ENCODE data around the gene ZNF8.
"Not testable (repeated sequence)": the region's sequence is repeated elsewhere in the genome, so short reads cannot be mapped to it uniquely, and the experiment has no call there.

ZNF8 gene

DNA sequence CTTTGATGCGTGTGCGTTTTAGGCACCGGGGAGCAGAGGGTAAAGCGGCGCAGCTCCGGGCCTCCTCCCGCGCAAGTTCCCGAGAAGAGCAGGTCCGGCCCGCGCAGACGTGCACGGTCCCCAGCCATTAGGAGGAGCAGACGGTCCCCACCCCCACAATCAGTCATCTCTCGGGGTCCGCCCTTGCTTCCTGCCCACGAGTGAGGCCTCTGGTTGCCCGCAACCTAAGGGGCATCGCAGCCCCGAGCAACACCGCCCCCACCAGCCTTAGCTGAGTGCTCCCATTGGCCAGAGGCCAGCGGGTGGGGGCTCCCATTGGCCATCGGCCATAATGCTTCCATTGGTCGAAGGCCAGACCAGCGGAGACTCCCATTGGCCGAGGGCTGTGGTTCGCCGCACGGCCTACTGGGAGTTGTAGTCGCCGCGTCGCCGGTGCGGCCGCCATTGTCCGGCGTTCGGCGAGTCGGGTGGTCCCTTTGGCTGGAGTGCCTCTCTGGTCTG lies at the start of gene ZNF8:
ZNF8 (plus strand) TSS at position 415 of the 501 bp plus-strand sequence. CDS start 127 bp downstream, outside the sequence.
- peak; percentile 99 for DNase-seq

DNA sequence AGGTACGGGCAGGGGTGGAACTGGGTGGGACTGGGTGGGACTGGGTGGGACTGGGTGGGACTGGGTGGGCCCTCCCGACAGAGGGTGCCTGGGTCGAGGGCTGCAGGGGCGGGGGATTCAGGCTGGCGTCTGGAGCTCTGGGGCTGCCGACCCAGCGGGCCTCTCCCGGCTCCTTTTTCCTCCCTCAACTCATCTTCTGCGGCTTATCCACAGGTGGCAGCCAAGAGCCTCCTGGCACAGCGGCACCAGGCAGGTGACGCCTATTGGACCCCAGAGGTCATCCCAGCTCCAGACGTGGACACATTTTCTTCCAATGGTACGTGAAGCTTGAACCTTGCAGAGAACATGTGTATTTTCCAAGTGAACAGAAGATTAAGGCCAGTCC lies 49.5 kb upstream of the ZNF8 start:
- DNase-seq = no peak

DNA sequence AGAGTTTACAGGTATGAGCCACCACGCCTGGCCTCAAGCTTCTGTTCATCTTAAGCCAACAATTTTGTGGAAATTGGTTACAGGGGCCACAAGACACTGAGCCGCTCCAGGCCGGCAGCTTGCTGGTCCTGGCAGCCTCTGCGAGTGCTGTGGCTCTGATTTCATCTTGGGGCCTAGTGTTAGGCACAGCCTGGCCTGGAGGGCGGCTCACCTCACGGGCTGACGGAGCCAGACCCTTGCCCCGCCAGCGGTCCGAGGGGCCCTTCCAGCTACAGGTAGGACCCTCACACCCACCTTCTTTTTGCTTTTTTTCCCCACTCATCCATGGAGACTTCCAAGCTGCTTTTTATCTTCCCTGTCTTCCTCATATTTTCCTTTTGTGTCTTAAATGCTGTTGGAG lies 41.4 kb upstream of the ZNF8 start:
- DNase-seq = no peak

DNA sequence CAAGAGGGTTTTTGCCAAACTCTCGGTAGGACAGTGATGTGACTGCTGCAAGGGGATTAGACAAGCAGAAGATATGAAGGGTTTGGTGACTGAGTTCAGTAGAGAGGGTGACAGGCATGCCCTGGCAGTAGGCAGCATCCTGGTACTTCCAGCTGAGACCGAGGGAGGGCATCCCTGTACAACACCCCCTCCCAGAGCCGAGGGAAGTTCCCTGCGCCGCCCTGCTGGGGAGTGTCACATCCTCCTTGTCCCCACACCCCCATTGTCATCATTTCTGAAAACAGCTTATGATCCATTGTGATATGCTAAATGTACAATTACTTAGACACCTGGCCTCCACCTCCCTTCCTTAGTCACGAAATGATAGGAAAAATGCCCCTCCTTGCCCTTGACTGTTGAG lies 35.4 kb upstream of the ZNF8 start:
- DNase-seq = no peak

DNA sequence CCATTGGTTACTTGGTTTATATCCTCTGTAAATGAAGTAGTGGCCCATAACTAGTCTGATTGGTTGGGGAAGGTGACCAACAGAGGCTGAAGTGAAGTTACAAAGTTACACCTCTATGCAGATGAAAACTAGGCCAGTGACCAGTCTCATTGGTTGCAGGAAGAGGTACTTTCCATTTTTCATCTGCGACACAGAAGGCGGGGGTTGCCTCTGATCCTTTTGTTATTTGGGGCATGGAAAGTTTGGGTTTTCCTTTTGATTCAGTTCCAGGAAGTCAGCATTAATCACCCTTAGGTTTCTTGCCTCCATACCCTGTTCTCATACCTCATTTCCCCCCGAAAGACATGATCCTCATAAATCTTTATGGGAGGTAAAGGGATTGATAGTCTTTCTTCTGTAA lies 29.9 kb upstream of the ZNF8 start:
- DNase-seq = no peak

DNA sequence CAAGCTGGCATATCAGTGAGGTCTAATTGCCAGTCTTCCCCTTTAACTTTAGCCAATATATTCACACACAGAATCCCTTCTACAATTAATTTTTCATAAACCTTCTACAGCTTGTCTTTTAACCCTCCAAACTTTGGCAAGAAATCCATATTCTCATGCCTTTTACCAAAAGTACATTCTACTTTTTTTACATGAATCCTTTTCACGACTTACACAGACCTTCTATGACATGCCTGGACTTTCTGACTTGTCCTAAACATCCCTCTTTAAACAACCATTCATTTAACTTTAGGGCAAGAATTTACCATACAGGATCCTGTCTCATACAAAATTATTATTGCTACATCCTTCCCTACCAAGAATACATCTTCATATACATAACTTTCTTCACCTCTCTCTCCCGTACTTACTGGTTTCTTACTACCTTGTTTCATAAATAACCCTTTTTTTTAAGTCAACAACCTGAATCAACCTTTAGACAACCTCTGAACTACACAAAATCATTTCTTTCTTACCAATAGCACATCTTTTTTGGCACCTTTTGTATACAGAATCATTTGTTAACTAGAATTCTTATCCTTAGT lies 26.6 kb upstream of the ZNF8 start:
- DNase-seq = no peak

DNA sequence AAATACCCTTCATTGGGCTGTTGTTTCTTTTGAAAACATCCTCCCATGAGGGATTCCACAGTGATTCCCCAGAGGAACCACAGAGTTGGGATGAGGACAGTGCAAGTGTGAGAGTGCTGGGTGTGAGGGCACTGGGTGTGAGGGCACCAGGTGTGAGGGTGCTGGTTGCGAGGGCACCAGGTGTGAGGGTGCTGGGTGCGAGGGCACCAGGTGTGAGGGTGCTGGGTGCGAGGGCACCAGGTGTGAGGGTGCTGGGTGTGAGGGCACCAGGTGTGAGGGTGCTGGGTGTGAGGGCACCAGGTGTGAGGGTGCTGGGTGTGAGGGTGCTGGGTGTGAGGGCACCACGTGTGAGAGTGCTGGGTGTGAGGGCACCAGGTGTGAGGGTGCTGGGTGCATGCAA lies 20.5 kb upstream of the ZNF8 start:
- DNase-seq = not testable (repeated sequence)

DNA sequence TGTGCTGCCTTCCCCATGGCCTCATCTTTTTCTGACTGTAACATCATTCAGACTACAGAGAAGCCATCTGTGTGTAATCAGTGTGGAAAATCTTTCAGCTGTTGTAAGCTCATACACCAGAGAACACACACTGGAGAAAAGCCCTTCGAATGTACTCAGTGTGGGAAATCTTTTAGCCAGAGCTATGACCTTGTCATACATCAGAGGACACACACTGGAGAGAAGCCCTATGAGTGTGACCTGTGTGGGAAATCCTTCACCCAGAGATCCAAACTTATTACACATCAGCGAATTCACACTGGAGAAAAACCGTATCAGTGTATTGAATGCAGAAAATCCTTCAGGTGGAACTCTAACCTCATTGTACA lies 17.2 kb upstream of the ZNF8 start:
- DNase-seq = no peak

DNA sequence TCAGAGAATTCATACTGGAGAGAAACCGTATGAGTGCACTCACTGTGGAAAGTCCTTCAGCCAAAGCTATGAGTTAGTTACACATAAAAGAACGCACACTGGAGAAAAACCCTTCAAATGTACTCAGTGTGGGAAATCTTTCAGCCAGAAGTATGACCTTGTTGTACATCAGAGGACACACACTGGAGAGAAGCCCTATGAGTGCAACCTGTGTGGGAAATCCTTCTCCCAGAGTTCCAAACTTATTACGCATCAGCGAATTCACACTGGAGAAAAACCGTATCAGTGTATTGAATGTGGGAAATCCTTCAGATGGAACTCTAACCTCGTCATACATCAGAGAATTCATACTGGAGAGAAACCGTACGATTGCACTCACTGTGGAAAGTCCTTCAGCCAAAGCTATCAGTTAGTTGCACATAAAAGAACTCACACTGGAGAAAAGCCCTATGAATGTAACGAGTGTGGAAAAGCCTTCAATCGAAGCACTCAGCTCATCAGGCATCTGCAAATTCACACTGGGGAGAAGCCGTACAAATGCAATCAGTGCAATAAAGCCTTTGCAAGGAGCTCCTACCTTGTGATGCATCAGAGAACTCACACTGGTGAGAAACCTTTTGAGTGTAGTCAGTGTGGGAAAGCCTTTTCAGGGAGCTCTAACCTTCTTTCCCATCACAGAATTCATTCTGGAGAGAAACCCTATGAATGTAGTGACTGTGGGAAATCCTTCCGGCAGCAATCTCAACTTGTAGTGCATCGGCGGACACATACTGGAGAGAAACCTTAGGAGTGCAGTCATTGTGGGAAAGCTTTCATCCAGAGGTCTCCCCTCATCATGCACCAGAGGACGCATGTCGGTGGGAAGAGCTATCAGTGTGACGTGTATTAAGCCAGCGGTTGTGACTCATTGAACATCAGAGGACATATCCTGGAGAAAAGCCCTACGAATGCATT lies 16.5 kb upstream of the ZNF8 start:
- no peak for DNase-seq

DNA sequence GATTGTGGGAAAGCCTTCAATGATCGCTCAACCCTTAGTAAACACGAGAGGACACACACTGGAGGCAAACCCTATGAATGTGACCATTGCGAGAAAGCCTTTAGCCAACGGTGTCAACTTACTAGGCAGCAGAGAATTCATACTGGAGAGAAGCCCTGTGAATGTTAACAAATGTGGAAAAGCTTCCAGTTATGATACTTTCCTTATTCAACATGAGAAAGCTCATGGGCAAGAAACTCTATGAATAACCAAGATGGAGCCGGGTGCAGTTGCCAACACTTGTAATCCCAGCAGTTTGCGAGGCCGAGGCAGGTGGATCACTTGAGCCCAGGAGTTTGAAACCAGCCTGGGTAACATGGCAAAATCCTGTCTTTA lies 15.8 kb upstream of the ZNF8 start:
- DNase-seq = no peak

DNA sequence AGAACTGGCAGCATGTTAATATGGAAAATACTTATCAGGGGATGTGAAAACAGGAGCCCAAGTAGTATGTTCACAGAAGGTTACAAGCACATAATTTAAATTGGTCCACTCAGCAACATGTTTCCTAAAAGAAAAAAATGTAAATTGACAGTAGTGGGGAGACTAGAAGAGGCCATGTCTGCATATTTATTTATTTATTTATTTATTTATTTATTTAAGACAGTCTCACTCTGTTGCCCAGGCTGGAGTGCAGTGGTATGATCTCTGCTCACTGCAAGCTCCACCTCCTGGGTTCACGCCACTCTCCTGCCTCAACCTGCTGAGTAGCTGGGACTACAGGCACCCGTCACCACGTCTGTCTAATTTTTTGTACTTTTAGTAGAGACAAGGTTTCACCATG lies 13.7 kb upstream of the ZNF8 start:
- DNase-seq = no peak

DNA sequence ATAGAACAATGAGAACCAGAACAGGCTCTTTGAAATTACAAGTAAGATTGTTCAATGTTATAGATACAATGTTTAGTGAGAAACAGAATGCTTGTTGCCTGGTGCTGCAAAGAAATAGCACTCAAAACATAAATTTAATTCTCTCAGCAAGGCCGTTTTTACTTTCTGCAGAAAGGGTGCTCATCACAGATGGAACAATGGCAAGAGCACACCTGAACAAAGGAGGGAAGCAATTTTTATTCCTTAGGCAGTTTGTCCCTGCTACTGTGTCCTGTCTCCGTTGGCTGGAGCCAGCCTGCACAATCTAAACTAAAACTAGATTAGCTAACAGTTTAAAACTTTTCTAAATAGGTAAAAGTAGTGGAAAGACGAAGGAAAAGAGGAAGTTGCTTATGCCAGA lies 10.4 kb upstream of the ZNF8 start:
- no peak for DNase-seq

DNA sequence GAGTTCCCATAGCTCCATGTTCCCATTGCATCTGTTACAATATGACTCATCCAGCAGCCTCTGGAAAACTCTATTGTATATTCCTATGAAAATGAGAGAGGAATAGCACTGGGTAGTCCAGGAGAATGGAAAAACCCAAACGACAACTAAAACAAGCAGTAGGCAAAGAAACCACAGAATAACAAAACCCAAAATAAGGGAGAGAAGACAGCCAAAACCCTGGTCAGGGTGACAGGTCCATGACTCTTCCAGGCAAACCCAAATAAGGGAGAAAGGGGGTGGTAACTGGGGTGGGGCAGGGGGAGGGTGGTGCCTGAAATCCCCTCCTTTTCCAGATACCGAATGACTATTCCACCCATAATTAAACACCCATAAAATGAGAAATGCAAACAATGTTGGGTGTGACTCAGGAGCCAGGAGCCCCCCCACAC lies 4.0 kb upstream of the ZNF8 start:
- no peak for DNase-seq

DNA sequence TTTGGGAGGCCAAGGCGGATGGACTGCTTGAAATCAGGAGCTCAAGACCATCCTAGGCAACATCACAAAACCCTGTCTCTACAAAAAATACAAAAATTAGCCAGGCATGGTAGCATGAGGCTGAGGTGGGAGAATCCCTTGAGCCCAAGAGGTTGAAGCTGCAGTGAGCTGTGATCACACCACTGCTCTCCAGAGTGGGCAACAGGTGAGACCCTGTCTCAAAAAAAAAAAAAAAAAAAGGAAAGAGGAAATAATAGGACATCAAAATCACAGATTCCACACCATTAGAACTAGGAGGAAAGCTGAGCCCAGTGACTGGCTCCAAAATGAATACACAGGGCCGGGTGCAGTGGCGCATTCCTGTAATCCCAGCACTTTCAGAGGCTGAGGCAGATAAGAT lies 3.2 kb upstream of the ZNF8 start:
- no peak for DNase-seq

DNA sequence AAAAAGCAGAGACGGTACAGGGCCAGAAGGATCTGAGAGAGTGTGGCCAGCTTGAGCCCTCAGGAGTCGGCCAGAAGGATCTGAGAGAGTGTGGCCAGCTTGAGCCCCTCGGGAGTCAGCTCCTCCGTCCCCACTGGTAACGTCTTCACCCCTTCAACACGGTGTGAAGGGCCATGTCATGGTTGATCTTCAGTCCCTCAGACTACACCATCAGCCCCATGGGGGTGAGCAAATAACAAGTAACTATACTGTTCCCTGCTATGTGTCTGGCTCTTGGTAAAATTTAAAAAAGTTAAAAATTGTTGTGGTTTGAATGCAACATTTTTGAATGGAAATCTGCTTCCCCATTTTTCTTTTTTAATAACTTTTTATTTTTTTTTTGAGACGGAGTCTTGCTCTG lies 1.6 kb upstream of the ZNF8 start:
- no peak for DNase-seq

DNA sequence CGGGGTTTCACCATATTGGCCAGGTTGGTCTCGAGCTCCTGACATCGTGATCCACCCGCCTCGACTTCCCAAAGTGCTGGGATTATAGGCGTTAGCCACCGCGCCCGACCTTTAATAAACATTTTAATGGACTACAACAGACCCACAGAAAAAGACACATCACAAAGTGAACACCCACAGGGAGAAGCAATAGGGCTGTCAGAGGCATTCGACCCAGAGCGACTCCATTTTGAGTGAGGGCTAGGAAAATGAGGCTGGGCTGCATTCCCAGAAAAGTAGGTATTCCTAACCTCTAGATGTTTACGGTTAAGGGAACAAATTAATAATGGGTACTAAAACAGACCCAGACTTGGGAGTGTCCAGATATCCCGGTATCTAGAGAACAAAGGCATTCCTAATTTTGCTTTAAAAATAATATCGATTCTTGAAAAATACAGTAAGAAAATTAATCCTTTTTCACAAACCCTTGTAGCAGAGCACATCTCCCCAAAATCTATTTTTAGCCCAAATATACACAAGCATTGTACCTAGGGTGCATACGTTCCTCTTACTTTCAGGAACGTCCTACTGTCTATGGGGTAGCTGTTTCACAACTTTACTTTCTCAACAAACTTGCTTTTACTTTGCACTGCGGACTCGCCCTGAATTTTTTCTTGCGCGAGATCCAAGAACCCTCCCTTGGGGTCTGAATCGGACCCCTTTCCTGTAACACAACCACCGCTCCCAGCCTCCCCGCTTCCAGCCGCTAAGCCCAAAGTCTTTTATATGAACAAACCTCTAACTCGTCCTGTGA lies 811 bp upstream of the ZNF8 start:
- no peak for DNase-seq

DNA sequence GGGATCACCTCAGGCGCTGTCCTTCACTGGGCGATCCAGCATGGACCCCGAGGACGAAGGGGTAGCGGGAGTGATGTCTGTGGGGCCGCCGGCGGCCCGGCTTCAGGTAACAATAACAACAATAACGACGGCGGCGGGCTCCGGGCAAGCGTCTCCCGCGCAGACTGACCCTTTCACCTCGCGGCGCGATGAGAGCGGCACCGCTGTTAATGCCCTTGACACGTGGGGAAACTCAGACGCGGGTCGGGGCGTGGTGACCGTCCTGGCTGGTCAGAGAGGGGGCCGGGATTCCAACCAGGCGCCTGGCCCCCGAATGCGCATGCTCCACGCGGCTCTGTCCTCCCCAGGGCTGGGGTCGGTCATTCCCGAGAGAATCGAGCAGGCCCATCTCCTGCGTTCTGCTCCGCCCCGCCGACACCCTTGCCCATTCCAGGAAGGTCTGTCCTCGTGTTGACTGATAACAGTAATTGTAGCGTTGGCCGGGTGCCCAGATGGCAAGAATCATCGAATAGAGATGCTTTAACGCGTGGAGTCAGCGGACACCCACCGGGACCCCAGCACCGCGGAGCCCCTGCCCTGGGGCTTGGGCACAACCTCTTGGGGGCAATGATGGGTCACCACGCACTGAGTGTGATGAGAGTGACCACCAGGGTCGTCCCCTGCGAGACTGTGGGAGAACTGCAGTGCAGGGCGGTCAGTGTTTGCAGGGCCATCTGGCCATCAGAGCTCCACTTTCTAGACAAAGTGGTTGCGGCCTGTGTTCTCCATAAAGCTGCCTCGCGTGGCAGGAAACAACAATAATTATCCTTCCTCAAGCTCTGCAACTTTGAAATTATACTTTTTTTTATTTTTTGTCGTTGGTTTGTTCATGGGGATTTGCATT lies 528 bp downstream of the ZNF8 start:
- peak; percentile 76 for DNase-seq

DNA sequence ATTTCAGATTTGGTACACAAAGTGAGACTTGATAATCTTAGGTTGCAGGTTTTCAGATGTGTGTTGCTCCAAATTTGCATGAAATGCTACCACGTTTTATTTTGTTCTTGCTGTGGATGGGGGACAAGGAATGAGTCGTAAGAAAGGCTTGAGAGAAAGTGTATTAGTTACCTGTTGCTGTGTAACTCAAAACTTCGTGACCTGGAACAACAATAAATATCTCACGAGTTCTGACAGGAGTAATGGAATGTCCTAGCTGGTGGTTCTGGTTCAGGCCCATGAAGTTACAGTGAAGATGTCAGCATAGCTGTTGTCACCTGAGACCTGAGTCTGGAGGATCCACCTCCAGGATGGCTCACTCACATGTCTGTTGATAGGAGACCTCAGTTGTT lies 1.2 kb downstream of the ZNF8 start:
- no peak for DNase-seq

DNA sequence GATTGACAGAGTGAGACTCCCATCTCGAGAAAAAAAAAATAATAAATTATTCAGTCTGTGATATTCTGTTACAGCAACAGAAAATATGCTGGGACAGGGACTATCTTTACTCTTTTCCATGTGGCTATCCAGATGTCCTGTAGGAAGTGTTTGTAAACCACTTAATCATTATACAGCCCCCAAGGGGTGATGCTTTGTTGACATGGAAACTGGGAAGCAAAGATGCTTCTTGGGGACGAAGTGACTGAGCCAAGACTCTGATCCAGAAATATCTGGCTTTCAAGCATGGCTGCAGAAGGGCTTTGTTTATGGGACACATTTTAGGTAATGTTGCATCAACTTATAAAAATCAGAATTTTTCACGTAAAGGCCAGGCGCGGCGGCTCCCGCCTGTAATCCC lies 5.4 kb downstream of the ZNF8 start:
- no peak for DNase-seq

DNA sequence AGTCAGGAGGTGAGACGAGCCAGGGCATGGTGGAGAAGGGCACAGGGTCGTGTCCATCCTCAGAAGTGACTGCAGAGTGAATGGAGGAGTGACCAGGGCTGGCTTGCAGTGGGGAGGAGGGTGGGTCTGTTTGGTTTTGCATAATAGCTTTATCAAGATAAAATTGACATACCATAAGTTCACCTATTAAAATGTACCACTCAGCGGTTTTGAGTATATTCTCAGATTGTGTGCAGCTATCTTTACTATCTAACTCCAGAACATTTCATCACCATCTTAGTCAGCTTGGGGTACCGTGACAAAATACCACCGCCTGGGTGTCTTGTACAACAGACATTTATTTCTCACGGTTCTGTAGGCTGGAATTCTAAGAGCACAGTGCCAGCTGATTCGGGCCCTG lies 13.2 kb downstream of the ZNF8 start:
- no peak for DNase-seq

DNA sequence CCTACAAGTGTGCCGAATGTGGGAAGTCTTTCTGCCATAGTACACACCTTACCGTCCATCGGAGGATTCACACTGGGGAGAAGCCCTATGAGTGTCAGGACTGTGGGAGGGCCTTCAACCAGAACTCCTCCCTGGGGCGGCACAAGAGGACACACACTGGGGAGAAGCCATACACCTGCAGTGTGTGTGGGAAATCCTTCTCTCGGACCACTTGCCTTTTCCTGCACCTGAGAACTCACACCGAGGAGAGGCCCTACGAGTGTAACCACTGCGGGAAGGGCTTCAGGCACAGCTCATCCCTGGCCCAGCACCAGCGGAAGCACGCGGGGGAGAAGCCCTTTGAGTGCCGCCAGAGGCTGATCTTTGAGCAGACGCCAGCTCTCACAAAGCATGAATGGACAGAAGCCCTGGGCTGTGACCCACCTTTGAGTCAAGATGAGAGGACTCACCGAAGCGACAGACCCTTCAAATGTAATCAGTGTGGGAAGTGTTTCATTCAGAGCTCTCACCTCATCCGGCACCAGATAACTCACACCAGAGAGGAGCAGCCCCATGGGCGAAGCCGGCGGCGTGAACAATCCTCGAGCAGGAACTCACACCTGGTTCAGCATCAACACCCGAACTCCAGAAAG lies 16.1 kb downstream of the ZNF8 start:
- no peak for DNase-seq

DNA sequence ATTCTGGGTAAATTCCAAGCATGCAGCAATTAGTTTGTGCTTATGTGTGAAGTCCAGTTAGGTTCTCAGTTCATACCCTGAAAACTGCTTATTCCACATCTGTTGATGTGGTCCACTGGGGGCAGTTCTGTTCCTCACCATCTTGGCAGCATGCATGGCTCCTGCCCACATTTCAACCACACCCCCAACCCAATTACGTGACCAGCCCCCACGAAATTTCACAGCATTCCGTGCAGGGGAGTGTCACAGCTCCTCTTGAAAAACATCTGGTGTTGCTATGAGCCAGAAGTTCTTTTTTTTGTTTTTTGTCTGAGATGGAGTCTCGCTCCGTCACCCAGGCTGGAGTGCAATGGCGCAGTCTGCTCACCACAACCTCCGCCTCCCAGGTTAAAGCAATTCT lies 17.3 kb downstream of the ZNF8 start:
- no peak for DNase-seq

Data from right forelimb (tissue), 1 donor.